ENCODE measurements around the gene BABAM2. TPM values are rescaled to one million over a fixed set of nuclear protein-coding genes. Genes with fewer than 3 reads are reported as not detected.
"Not testable (repeated sequence)": the region's sequence is repeated elsewhere in the genome, so short reads cannot be mapped to it uniquely, and the experiment has no call there.

Gene BABAM2
- total RNA-seq, 2 experiments from 2014 or later, result 41.8 to 47.2 TPM

- intact Hi-C loops (cut with micrococcal nuclease), result loop anchor here (1.0 to 5.0 kb wide), 2 partner anchors 12 to 76 kb away; no protein-coding TSS in a partner anchor
- no peak overlapping the region for H3K4me3 Mint-ChIP-seq
- CTCF ChIA-PET, result no interaction called here
- peak overlapping the region; percentile 25 for H3K27ac Mint-ChIP-seq
- H3K36me3 Mint-ChIP-seq (ENCODE audit: low read depth), result peaks cover 8% of the 10 kb centered on the region
- peaks cover 24% of the 10 kb centered on the region for H3K4me1 Mint-ChIP-seq (ENCODE audit: low read depth)
- H3K9me3 Mint-ChIP-seq, result peaks cover 3% of the 10 kb centered on the region
- no peaks in the 10 kb centered on the region for H3K27me3 Mint-ChIP-seq (ENCODE audit: low read depth)
- DNase-seq, result peak; percentile 56
These were observed 87.3 kb downstream of the BABAM2 start for GRCh38 chr2:27977731-27978312.

GRCh38 chr2:27978761-27979160, 88.2 kb downstream of the BABAM2 start:
- H3K27ac Mint-ChIP-seq; H3K36me3 Mint-ChIP-seq (ENCODE audit: low read depth); H3K4me3 Mint-ChIP-seq; H3K27me3 Mint-ChIP-seq (ENCODE audit: low read depth); CTCF ChIA-PET; DNase-seq; H3K9me3 Mint-ChIP-seq: not testable (repeated sequence)
- H3K4me1 Mint-ChIP-seq (ENCODE audit: low read depth), result peaks cover 24% of the 10 kb centered on the region
- intact Hi-C loops (cut with micrococcal nuclease), result loop anchor here (5.0 kb wide), 1 partner anchor 76 kb away; no protein-coding TSS in a partner anchor

- H3K27ac Mint-ChIP-seq, result no peak overlapping the region
- CTCF ChIA-PET, result no interaction called here
- intact Hi-C loops (cut with micrococcal nuclease), result no loop called here
- H3K27me3 Mint-ChIP-seq (ENCODE audit: low read depth), result no peaks in the 10 kb centered on the region
- peaks cover 24% of the 10 kb centered on the region for H3K4me1 Mint-ChIP-seq (ENCODE audit: low read depth)
- H3K36me3 Mint-ChIP-seq (ENCODE audit: low read depth), result peaks cover 8% of the 10 kb centered on the region
- DNase-seq, result no peak
- H3K4me3 Mint-ChIP-seq, result no peak overlapping the region
- peaks cover 7% of the 10 kb centered on the region for H3K9me3 Mint-ChIP-seq
These were observed 89.7 kb downstream of the BABAM2 start for GRCh38 chr2:27980242-27980641.

GRCh38 chr2:27984153-27984552, 93.6 kb downstream of the BABAM2 start:
- peaks cover 29% of the 10 kb centered on the region for H3K4me1 Mint-ChIP-seq (ENCODE audit: low read depth)
- no peak for DNase-seq
- peaks cover under 1% of the 10 kb centered on the region for H3K36me3 Mint-ChIP-seq (ENCODE audit: low read depth)
- H3K4me3 Mint-ChIP-seq, result no peak overlapping the region
- intact Hi-C loops (cut with micrococcal nuclease), result loop anchor here (1.0 kb wide), 1 partner anchor 19 kb away; no protein-coding TSS in a partner anchor
- CTCF ChIA-PET, result no interaction called here
- H3K27ac Mint-ChIP-seq, result no peak overlapping the region
- H3K9me3 Mint-ChIP-seq, result peaks cover 4% of the 10 kb centered on the region
- H3K27me3 Mint-ChIP-seq (ENCODE audit: low read depth), result no peaks in the 10 kb centered on the region

GRCh38 chr2:27988306-27988705, 97.8 kb downstream of the BABAM2 start:
- Mint-ChIP-seq H3K4me1 (ENCODE audit: low read depth) (peaks cover 32% of the 10 kb centered on the region), H3K36me3 (ENCODE audit: low read depth) (peaks cover 11% of the 10 kb centered on the region), H3K4me3 (no peak overlapping the region), H3K9me3 (peaks cover under 1% of the 10 kb centered on the region), H3K27ac (no peak overlapping the region), H3K27me3 (ENCODE audit: low read depth) (no peaks in the 10 kb centered on the region)
- CTCF ChIA-PET, result no interaction called here
- intact Hi-C loops (cut with micrococcal nuclease), result no loop called here
- no peak for DNase-seq

GRCh38 chr2:27988718-27989117, 98.2 kb downstream of the BABAM2 start:
- no peak overlapping the region for H3K27ac Mint-ChIP-seq
- peaks cover 11% of the 10 kb centered on the region for H3K36me3 Mint-ChIP-seq (ENCODE audit: low read depth)
- H3K4me3 Mint-ChIP-seq, result no peak overlapping the region
- DNase-seq, result no peak
- no peaks in the 10 kb centered on the region for H3K9me3 Mint-ChIP-seq
- no peaks in the 10 kb centered on the region for H3K27me3 Mint-ChIP-seq (ENCODE audit: low read depth)
- CTCF ChIA-PET, result no interaction called here
- peaks cover 32% of the 10 kb centered on the region for H3K4me1 Mint-ChIP-seq (ENCODE audit: low read depth)
- intact Hi-C loops (cut with micrococcal nuclease), result no loop called here

GRCh38 chr2:27989149-27989548, 98.6 kb downstream of the BABAM2 start:
- no peak overlapping the region for H3K4me3 Mint-ChIP-seq
- no peak for DNase-seq
- H3K9me3 Mint-ChIP-seq, result no peaks in the 10 kb centered on the region
- peaks cover 32% of the 10 kb centered on the region for H3K4me1 Mint-ChIP-seq (ENCODE audit: low read depth)
- intact Hi-C loops (cut with micrococcal nuclease), result no loop called here
- CTCF ChIA-PET, result interaction anchor here (0.7 kb wide), 1 partner anchor 142 kb away, joined by 3 read pairs; no protein-coding TSS in a partner anchor
- H3K36me3 Mint-ChIP-seq (ENCODE audit: low read depth), result peaks cover 11% of the 10 kb centered on the region
- H3K27me3 Mint-ChIP-seq (ENCODE audit: low read depth), result no peaks in the 10 kb centered on the region
- H3K27ac Mint-ChIP-seq, result no peak overlapping the region

- Mint-ChIP-seq H3K27ac (no peak overlapping the region), H3K27me3 (ENCODE audit: low read depth) (no peaks in the 10 kb centered on the region), H3K4me1 (ENCODE audit: low read depth) (peaks cover 32% of the 10 kb centered on the region), H3K36me3 (ENCODE audit: low read depth) (peaks cover 20% of the 10 kb centered on the region), H3K4me3 (no peak overlapping the region), H3K9me3 (peaks cover 2% of the 10 kb centered on the region)
- CTCF ChIA-PET, result no interaction called here
- DNase-seq, result no peak
- intact Hi-C loops (cut with micrococcal nuclease), result no loop called here
These were observed 99.6 kb downstream of the BABAM2 start for GRCh38 chr2:27990030-27990590.

- CTCF ChIA-PET, result no interaction called here
- H3K9me3 Mint-ChIP-seq, result peaks cover 2% of the 10 kb centered on the region
- intact Hi-C loops (cut with micrococcal nuclease), result no loop called here
- no peaks in the 10 kb centered on the region for H3K27me3 Mint-ChIP-seq (ENCODE audit: low read depth)
- no peak for DNase-seq
- peaks cover 26% of the 10 kb centered on the region for H3K36me3 Mint-ChIP-seq (ENCODE audit: low read depth)
- H3K27ac Mint-ChIP-seq, result no peak overlapping the region
- no peak overlapping the region for H3K4me3 Mint-ChIP-seq
- H3K4me1 Mint-ChIP-seq (ENCODE audit: low read depth), result peaks cover 30% of the 10 kb centered on the region
These were observed 100.6 kb downstream of the BABAM2 start for GRCh38 chr2:27991146-27991545.

- CTCF ChIA-PET, result no interaction called here
- no peak for DNase-seq
- Mint-ChIP-seq H3K36me3 (ENCODE audit: low read depth) (peaks cover 27% of the 10 kb centered on the region), H3K4me3 (no peak overlapping the region), H3K9me3 (peaks cover 2% of the 10 kb centered on the region), H3K4me1 (ENCODE audit: low read depth) (peaks cover 26% of the 10 kb centered on the region), H3K27me3 (ENCODE audit: low read depth) (no peaks in the 10 kb centered on the region), H3K27ac (no peak overlapping the region)
- intact Hi-C loops (cut with micrococcal nuclease), result no loop called here
These were observed 102.4 kb downstream of the BABAM2 start for GRCh38 chr2:27992787-27993401.

GRCh38 chr2:27993402-27993787, 102.9 kb downstream of the BABAM2 start:
- Mint-ChIP-seq H3K4me1 (ENCODE audit: low read depth) (peaks cover 20% of the 10 kb centered on the region), H3K27ac (no peak overlapping the region), H3K9me3 (peaks cover 2% of the 10 kb centered on the region), H3K27me3 (ENCODE audit: low read depth) (no peaks in the 10 kb centered on the region), H3K36me3 (ENCODE audit: low read depth) (peaks cover 27% of the 10 kb centered on the region), H3K4me3 (no peak overlapping the region)
- intact Hi-C loops (cut with micrococcal nuclease), result no loop called here
- no peak for DNase-seq
- CTCF ChIA-PET, result no interaction called here

- peaks cover 2% of the 10 kb centered on the region for H3K9me3 Mint-ChIP-seq
- H3K27ac Mint-ChIP-seq, result no peak overlapping the region
- DNase-seq, result no peak
- intact Hi-C loops (cut with micrococcal nuclease), result no loop called here
- H3K4me1 Mint-ChIP-seq (ENCODE audit: low read depth), result peaks cover 13% of the 10 kb centered on the region
- H3K36me3 Mint-ChIP-seq (ENCODE audit: low read depth), result peaks cover 27% of the 10 kb centered on the region
- H3K4me3 Mint-ChIP-seq, result no peak overlapping the region
- no peaks in the 10 kb centered on the region for H3K27me3 Mint-ChIP-seq (ENCODE audit: low read depth)
- CTCF ChIA-PET, result no interaction called here
These were observed 103.6 kb downstream of the BABAM2 start for GRCh38 chr2:27993950-27994728.
